Fibroblast of pulmonary artery (primary cell): ENCODE results near the gene WDHD1.
"Not testable (repeated sequence)": the region's sequence is repeated elsewhere in the genome, so short reads cannot be mapped to it uniquely, and the experiment has no call there.

Experiments
- DNase-seq: peaks from one replicate; pipeline ENCODE4 v3.0.0-alpha.2; 2010; ENCODE audit warnings: low read depth
- H3K4me3 ChIP-seq: replicated peaks from 2 replicates; pipeline ENCODE4 v1.5.1; 2011; ENCODE audit warnings: low read depth, mild to moderate bottlenecking, control low read depth, low read length, moderate library complexity
- CTCF ChIP-seq: IDR thresholded peaks from 2 replicates; pipeline ENCODE4 v1.5.1; 2011; ENCODE audit warnings: mild to moderate bottlenecking, control low read depth, low read length, inconsistent platforms; ENCODE audit errors: missing control alignments

Gene WDHD1

DNA sequence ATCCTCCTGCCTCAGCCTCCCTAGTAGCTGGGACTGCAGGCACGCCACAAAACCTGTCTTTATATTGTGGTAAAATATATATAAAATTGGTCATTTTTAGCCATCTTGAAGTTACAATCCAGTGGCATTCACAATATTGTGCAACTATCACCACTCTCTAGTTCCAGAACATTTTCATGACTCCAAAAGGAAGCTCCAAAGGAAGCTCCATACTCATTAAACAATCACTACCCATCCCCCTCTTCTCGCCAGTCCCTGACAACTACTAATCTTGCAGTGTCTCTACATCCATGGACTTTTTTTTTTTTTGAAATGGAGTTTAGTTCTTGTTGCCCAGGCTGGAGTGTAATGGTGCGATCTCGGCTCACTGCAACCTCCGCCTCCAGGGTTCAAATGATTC lies 127.3 kb downstream of the WDHD1 start:
- no peak for DNase-seq
- H3K4me3 ChIP-seq = no peak overlapping the region
- TF ChIP-seq CTCF = no peak

DNA sequence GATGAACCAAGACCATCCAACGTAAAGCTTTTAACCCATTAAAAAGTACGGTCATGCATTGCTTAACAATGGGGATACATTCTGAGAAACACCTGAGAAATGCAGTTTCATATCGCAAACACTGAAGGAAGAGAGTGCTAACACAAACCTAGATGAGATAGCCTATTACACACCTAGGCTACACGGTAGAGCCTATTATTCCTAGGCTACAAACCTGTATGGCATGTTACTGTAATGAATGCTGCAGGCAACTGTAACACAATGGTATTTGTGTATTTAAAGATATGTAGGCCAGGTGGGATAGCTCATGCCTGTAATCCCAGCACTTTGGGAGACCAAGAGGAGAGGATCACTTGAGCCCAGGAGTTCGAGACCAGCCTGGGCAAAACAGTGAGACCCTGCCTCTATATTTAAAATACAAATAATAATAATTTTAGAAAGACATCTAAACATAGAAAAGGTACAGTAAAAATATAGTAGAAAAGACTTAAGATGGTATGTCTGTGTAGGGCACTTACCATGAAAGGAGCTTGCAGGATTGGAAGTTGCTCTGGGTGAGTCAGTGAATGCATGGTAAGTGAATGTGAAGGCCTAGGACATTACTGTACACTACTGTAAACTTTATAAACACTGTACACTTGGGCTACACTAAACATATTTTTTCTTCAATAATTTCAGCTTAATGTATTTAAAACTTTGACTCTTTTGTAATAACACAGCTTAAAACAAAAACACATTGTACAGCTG lies 128.9 kb downstream of the WDHD1 start:
- H3K4me3 ChIP-seq, DNase-seq: not testable (repeated sequence)

GRCh38 chr14:54895683-54896082 lies 131.2 kb downstream of the WDHD1 start:
- no peak for TF ChIP-seq CTCF
- no peak for DNase-seq
- H3K4me3 ChIP-seq = no peak overlapping the region

GRCh38 chr14:54894995-54895394 lies 131.9 kb downstream of the WDHD1 start:
- peak; percentile 34 for DNase-seq
- TF ChIP-seq CTCF = no peak
- no peak overlapping the region for H3K4me3 ChIP-seq

GRCh38 chr14:54893151-54893760 lies 133.6 kb downstream of the WDHD1 start:
- DNase-seq = peak; percentile 76
- H3K4me3 ChIP-seq = no peak overlapping the region
- TF ChIP-seq CTCF = peak; percentile 84

GRCh38 chr14:54891471-54892245 lies 135.2 kb downstream of the WDHD1 start:
- DNase-seq = no peak
- H3K4me3 ChIP-seq = no peak overlapping the region
- no peak for TF ChIP-seq CTCF

DNA sequence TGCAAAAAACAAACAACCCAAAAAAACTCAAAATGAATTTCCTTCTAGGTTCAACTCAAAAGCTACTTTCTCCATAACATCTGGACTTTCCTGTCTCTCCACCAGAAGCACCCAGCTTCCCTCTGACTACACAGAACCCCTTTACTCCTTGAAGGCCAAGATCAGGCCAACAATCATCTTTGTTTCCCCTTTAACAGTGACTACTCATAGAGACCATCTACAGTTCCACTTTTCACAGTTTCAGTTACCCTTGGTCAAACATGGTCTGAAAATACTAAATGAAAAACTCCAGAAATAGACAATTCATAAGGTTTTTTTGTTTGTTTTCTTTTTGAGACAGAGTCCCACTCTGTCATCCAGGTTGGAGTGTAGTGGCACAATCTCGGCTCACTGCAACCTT lies 136.1 kb downstream of the WDHD1 start:
- TF ChIP-seq CTCF = no peak
- DNase-seq = no peak
- H3K4me3 ChIP-seq = no peak overlapping the region
